AG09319 (cell line): ENCODE data around the gene SPINT4.
"Not testable (repeated sequence)": the region's sequence is repeated elsewhere in the genome, so short reads cannot be mapped to it uniquely, and the experiment has no call there.

Source experiments
- DNase-seq: peaks from one replicate; pipeline ENCODE4 v3.0.0-alpha.2; 2010; ENCODE audit warnings: low read depth; ENCODE audit errors: extremely low read depth
- TF ChIP-seq, protein P1 (sequence below): IDR thresholded peaks from 2 replicates; pipeline ENCODE4 v1.5.1; 2011; ENCODE audit warnings: low read depth, mild to moderate bottlenecking, inconsistent platforms, low read length, moderate library complexity

The SPINT4 gene

DNA sequence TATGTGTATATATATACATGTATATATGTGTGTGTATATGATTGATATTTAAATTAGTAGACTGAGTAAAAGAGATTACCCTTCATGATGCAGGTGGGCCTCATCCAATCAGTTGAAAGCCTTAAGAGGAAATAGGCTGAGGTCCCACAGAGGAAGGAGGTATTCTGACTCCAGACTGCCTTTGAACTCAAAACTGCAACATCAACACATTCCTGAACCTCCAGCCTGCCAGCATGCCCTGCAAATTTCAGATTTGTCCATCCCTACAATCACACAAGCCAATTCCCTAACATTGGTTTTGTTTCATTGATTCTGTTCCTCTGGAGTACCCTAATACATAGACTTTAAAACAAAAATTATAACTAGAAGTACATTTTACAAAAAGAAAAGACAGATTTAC, 22.9 kb downstream of the SPINT4 start:
- DNase-seq: no peak
- TF ChIP-seq, protein P1, sequence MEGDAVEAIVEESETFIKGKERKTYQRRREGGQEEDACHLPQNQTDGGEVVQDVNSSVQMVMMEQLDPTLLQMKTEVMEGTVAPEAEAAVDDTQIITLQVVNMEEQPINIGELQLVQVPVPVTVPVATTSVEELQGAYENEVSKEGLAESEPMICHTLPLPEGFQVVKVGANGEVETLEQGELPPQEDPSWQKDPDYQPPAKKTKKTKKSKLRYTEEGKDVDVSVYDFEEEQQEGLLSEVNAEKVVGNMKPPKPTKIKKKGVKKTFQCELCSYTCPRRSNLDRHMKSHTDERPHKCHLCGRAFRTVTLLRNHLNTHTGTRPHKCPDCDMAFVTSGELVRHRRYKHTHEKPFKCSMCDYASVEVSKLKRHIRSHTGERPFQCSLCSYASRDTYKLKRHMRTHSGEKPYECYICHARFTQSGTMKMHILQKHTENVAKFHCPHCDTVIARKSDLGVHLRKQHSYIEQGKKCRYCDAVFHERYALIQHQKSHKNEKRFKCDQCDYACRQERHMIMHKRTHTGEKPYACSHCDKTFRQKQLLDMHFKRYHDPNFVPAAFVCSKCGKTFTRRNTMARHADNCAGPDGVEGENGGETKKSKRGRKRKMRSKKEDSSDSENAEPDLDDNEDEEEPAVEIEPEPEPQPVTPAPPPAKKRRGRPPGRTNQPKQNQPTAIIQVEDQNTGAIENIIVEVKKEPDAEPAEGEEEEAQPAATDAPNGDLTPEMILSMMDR: no peak

DNA sequence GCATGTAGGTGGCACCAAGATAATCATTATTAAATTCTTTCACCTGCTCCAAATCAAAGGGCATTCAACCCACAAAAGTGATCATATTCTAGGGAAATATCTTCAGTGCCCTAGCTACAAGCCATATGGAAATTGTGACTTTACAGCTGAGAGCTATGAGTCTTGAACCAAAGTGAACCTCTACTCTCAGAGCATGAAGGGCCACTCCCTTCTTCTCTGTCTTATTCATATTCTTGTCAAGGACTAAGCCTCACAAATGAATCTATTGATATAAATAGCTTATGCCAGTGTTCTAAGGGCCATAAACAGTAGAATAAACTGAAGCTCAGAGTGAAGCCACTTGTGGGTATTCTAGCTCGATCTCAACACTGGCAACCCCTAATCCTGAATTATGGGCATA, 29.6 kb downstream of the SPINT4 start:
- no peak for DNase-seq
- TF ChIP-seq, protein P1: no peak

- DNase-seq: no peak
- TF ChIP-seq, protein P1: no peak
These were observed 30.6 kb downstream of the SPINT4 start for GRCh38 chr20:45752746-45753145.

- TF ChIP-seq, protein P1: no peak
- no peak for DNase-seq
These were observed 35.9 kb downstream of the SPINT4 start for GRCh38 chr20:45758096-45758495.

- DNase-seq: not testable (repeated sequence)
These were observed 37.8 kb downstream of the SPINT4 start for GRCh38 chr20:45759921-45760320.

GRCh38 chr20:45761966-45762365, 39.8 kb downstream of the SPINT4 start:
- DNase-seq: not testable (repeated sequence)

GRCh38 chr20:45764618-45765282, 42.6 kb downstream of the SPINT4 start:
- DNase-seq: not testable (repeated sequence)

DNA sequence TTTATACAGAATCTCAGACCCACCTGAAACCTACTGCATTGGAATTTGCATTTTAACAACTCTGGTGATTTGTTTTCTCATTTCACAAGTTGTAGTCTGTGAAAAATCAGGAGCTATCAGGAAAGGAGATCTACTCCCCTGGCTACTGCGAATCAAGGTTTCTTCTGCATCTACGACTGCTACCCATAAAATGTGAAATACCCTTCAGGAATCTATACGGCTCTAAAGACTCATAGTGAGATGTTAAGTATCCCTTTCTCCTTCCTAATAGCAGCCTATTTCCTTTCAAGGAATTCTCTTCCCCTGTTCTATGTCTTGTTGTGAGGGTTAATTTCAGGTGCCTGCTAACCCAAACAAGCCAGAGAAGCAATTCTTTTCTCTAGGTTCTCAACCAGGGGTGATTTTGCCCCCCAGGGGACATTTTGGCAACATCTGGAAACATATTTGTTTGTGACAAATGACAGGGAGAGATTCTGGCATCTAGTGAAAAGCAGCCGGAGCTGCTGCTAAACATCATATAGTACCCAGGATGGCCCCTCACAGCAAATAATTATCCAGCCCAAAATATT, 43.2 kb downstream of the SPINT4 start:
- DNase-seq: no peak

DNA sequence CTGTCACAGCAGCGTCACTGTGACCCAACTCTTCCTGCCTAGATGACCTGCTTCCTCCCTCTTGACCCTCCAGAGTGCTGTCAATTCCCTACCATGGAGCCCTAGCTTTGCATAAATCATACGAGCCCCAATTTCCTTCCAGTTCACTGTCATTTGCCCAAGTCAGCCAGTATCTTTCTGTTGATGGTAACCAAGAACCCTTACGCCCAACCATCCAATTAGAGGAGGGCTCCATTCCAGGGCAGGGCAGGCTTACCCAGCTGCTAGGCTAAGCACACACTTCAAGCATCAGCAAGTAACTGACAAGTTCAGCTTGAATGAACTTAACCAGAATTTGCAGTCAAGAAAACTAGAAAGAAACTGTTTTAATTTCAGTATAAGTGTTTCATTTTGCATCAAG, 43.8 kb downstream of the SPINT4 start:
- DNase-seq: no peak

More for the DNA sequence above, 43.2 kb downstream of the SPINT4 start:
- TF ChIP-seq, protein P1: no peak

More for the DNA sequence above, 43.8 kb downstream of the SPINT4 start:
- TF ChIP-seq, protein P1: no peak
